Gastrocnemius medialis (tissue), 4 donors: ENCODE results near the gene TMPRSS4. TPM values are rescaled to one million over a fixed set of nuclear protein-coding genes. Genes with fewer than 3 reads are reported as not detected.

Experiments used
- ATAC-seq, 2 donors: fragments of 150-250 bp; one replicate each; pipeline ENCODE4 v1.9.1; 2016
- DNase-seq, 2 donors: peaks; one replicate each; pipeline ENCODE4 v3.0.0-alpha.2; 2019
- H3K27ac ChIP-seq, 4 donors: fragments of 200-600 bp; sonication (generic); 1 replicate in 1 of 4; 2 replicates in 3 of 4; pipeline ENCODE4 v1.5.1; 2016 to 2018; ENCODE audit warnings: mild to moderate bottlenecking in 2 of 4, moderate library complexity in 1 of 4
- H3K27me3 ChIP-seq, 3 donors: fragments of 200-600 bp; sonication (generic) in 2 of 3; 1 replicate in 1 of 3; 2 replicates in 2 of 3; pipeline versions ENCODE4 v1.5.1 to v1.6.0; 2016 to 2019; ENCODE audit warnings: mild to moderate bottlenecking in 1 of 3, moderate library complexity in 1 of 3
- H3K36me3 ChIP-seq, 2 donors: fragments of 200-600 bp; sonication (generic) in 1 of 2; one replicate each; pipeline ENCODE4 v1.5.1; 2017 to 2018
- H3K4me1 ChIP-seq, 2 donors: fragments of 200-600 bp; sonication (generic) in 1 of 2; one replicate each; pipeline ENCODE4 v1.5.1; 2016 to 2017; ENCODE audit warnings: mild to moderate bottlenecking in 2 of 2
- H3K4me3 ChIP-seq, 4 donors: fragments of 200-600 bp; sonication (generic) in 3 of 4; 1 replicate in 1 of 4; 2 replicates in 3 of 4; pipeline ENCODE4 v1.5.1; 2016 to 2019; ENCODE audit warnings: mild to moderate bottlenecking in 2 of 4
- H3K9me3 ChIP-seq, 3 donors: fragments of 200-600 bp; sonication (generic) in 2 of 3; 1 replicate in 1 of 3; 2 replicates in 2 of 3; pipeline ENCODE4 v1.5.1; 2016 to 2019
- POLR2A ChIP-seq, 2 donors: fragments of 450-650 bp; IDR thresholded peaks; one replicate each; pipeline ENCODE4 v1.6.1; 2017; ENCODE audit warnings: antibody characterized with exemption in 2 of 2, mild to moderate bottlenecking in 2 of 2, moderate library complexity in 2 of 2
- in situ Hi-C, 4 donors: fragments of 200-750 bp; cut with MboI; loops; one replicate each; pipeline versions ENCODE4 v1.15.0 to v1.8.0; 2017; ENCODE audit warnings: low sequenced_read_pairs in 4 of 4
- intact Hi-C: fragments of 100-400 bp; cut with DNase I; formaldehyde crosslinking; loops from one replicate; pipeline ENCODE4 v1.15.1; 2023; ENCODE audit warnings: low total_unique reads
- total RNA-seq, 4 donors: library from RNA; depleted of rRNA; stranded (reverse); fragments of >200 nt; gene quantifications; one replicate each; pipeline versions ENCODE4 v1.1.0 to v1.2.3, GENCODE V29; 2016
- TF ChIP-seq, protein P1 (sequence below), 5 experiments: fragments of 450-650 bp in 3 of 5; fragments of 200-600 bp in 2 of 5; sonication (generic) in 2 of 5; IDR thresholded peaks in 4 of 5; conservative IDR thresholded peaks in 1 of 5; 1 replicate in 4 of 5; 2 replicates in 1 of 5; pipeline ENCODE4 v1.5.1; 2016 to 2019; ENCODE audit warnings: antibody characterized with exemption in 5 of 5, mild to moderate bottlenecking in 3 of 5, moderate library complexity in 3 of 5

Gene TMPRSS4
- total RNA-seq, 4 donors from 2014 or later = 1.1 TPM; not detected in 3

GRCh38 chr11:118106789-118107335 lies 30.0 kb downstream of the TMPRSS4 start:
- Histone ChIP-seq H3K36me3 (no peaks in the 10 kb centered on the region), H3K27ac (no peak overlapping the region), H3K9me3 (no peaks in the 10 kb centered on the region), H3K27me3 (no peaks in the 10 kb centered on the region), H3K4me1 (peaks cover 0 to 17% of the 10 kb centered on the region in 2 donors), H3K4me3 (no peak overlapping the region)
- TF ChIP-seq, protein P1, sequence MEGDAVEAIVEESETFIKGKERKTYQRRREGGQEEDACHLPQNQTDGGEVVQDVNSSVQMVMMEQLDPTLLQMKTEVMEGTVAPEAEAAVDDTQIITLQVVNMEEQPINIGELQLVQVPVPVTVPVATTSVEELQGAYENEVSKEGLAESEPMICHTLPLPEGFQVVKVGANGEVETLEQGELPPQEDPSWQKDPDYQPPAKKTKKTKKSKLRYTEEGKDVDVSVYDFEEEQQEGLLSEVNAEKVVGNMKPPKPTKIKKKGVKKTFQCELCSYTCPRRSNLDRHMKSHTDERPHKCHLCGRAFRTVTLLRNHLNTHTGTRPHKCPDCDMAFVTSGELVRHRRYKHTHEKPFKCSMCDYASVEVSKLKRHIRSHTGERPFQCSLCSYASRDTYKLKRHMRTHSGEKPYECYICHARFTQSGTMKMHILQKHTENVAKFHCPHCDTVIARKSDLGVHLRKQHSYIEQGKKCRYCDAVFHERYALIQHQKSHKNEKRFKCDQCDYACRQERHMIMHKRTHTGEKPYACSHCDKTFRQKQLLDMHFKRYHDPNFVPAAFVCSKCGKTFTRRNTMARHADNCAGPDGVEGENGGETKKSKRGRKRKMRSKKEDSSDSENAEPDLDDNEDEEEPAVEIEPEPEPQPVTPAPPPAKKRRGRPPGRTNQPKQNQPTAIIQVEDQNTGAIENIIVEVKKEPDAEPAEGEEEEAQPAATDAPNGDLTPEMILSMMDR (IDR thresholded peaks at IDR 0.05 in 4 of 5, conservative IDR thresholded peaks at IDR 0.05 in 1 of 5) = no peak
- no peak for TF ChIP-seq POLR2A (IDR thresholded peaks at IDR 0.05)
- intact Hi-C loops (no loop called here), in situ Hi-C loops (no loop called here)
- DNase-seq = no peak
- ATAC-seq = no peak

GRCh38 chr11:118108513-118108912 lies 31.6 kb downstream of the TMPRSS4 start:
- Histone ChIP-seq H3K4me1 (peaks cover 0 to 17% of the 10 kb centered on the region in 2 donors), H3K36me3 (no peaks in the 10 kb centered on the region), H3K4me3 (no peak overlapping the region), H3K9me3 (no peaks in the 10 kb centered on the region), H3K27me3 (no peaks in the 10 kb centered on the region), H3K27ac (peak overlapping the region in 1 of 4 donors; percentile 67)
- ATAC-seq = no peak
- TF ChIP-seq, protein P1 (IDR thresholded peaks at IDR 0.05 in 4 of 5, conservative IDR thresholded peaks at IDR 0.05 in 1 of 5) = no peak
- TF ChIP-seq POLR2A (IDR thresholded peaks at IDR 0.05) = no peak
- in situ Hi-C loops = no loop called here
- no peak for DNase-seq
- intact Hi-C loops = no loop called here

GRCh38 chr11:118109231-118109630 lies 32.4 kb downstream of the TMPRSS4 start:
- Histone ChIP-seq H3K9me3 (no peaks in the 10 kb centered on the region), H3K27me3 (no peaks in the 10 kb centered on the region), H3K36me3 (no peaks in the 10 kb centered on the region), H3K27ac (peak overlapping the region in 2 of 4 donors; percentile 35 to 67), H3K4me1 (peaks cover 0 to 17% of the 10 kb centered on the region in 2 donors), H3K4me3 (no peak overlapping the region)
- in situ Hi-C loops = no loop called here
- intact Hi-C loops = no loop called here
- DNase-seq (peak; percentile 48 to 73), ATAC-seq (peak; percentile 91 to 96)
- no peak for TF ChIP-seq POLR2A (IDR thresholded peaks at IDR 0.05)
- TF ChIP-seq, protein P1 (IDR thresholded peaks at IDR 0.05 in 4 of 5, conservative IDR thresholded peaks at IDR 0.05 in 1 of 5) = no peak

- H3K27me3 ChIP-seq = no peaks in the 10 kb centered on the region
- TF ChIP-seq, protein P1 (IDR thresholded peaks at IDR 0.05 in 4 of 5, conservative IDR thresholded peaks at IDR 0.05 in 1 of 5) = no peak
- TF ChIP-seq POLR2A (IDR thresholded peaks at IDR 0.05) = no peak
- H3K4me3 ChIP-seq = no peak overlapping the region
- H3K9me3 ChIP-seq = no peaks in the 10 kb centered on the region
- no peaks in the 10 kb centered on the region for H3K36me3 ChIP-seq
- intact Hi-C loops (no loop called here), in situ Hi-C loops (no loop called here)
- H3K4me1 ChIP-seq = peaks cover 0 to 17% of the 10 kb centered on the region in 2 donors
- peak in 1 of 2 donors; percentile 38 for ATAC-seq
- peak overlapping the region in 1 of 4 donors; percentile 37 for H3K27ac ChIP-seq
- peak; percentile 23 to 34 for DNase-seq
Measured at GRCh38 chr11:118111019-118111743, 34.3 kb downstream of the TMPRSS4 start.
